ENCODE data around the gene RRAGC.

DNA sequence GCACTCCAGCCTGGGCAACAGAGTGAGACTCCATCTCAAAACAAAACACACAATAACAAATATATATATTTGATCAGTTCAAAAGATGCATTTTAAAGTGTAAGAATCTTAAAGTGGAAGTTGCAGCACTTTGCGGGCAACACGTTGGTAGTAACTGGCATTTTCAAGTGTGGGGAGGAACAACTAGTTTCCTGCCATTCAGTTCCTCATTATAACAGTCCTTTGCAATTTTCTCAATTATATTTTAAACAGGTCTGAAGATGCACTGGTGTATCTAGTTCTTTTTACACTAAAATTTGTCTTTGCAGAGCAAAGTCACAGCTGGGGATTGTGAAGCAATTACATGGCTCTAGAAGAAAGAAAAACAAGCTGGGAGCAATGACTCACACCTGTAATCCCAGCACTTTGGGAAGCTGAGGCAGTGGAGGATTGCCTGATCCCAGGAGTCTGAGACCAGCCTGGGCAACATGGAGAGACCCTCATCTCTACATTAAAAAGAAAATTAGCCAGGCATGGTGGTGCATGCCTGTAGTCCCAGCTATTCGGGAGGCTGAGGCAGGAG is 25.3 kb downstream of the RRAGC start:
- no peak for TF ChIP-seq POLR2AphosphoS2 (conservative IDR thresholded peaks at IDR 0.05; ENCODE audit: low read length)
- TF ChIP-seq, protein P1, sequence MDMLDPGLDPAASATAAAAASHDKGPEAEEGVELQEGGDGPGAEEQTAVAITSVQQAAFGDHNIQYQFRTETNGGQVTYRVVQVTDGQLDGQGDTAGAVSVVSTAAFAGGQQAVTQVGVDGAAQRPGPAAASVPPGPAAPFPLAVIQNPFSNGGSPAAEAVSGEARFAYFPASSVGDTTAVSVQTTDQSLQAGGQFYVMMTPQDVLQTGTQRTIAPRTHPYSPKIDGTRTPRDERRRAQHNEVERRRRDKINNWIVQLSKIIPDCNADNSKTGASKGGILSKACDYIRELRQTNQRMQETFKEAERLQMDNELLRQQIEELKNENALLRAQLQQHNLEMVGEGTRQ (IDR thresholded peaks at IDR 0.05): no peak
- TF ChIP-seq TP53 (CRISPR knock-in tag; IDR thresholded peaks at IDR 0.05): no peak
- TF ChIP-seq, protein P2, sequence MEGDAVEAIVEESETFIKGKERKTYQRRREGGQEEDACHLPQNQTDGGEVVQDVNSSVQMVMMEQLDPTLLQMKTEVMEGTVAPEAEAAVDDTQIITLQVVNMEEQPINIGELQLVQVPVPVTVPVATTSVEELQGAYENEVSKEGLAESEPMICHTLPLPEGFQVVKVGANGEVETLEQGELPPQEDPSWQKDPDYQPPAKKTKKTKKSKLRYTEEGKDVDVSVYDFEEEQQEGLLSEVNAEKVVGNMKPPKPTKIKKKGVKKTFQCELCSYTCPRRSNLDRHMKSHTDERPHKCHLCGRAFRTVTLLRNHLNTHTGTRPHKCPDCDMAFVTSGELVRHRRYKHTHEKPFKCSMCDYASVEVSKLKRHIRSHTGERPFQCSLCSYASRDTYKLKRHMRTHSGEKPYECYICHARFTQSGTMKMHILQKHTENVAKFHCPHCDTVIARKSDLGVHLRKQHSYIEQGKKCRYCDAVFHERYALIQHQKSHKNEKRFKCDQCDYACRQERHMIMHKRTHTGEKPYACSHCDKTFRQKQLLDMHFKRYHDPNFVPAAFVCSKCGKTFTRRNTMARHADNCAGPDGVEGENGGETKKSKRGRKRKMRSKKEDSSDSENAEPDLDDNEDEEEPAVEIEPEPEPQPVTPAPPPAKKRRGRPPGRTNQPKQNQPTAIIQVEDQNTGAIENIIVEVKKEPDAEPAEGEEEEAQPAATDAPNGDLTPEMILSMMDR (IDR thresholded peaks at IDR 0.05): no peak

Measured in A549 (cell line).